ENCODE measurements around the gene PLXNA3.

The PLXNA3 gene

DNA sequence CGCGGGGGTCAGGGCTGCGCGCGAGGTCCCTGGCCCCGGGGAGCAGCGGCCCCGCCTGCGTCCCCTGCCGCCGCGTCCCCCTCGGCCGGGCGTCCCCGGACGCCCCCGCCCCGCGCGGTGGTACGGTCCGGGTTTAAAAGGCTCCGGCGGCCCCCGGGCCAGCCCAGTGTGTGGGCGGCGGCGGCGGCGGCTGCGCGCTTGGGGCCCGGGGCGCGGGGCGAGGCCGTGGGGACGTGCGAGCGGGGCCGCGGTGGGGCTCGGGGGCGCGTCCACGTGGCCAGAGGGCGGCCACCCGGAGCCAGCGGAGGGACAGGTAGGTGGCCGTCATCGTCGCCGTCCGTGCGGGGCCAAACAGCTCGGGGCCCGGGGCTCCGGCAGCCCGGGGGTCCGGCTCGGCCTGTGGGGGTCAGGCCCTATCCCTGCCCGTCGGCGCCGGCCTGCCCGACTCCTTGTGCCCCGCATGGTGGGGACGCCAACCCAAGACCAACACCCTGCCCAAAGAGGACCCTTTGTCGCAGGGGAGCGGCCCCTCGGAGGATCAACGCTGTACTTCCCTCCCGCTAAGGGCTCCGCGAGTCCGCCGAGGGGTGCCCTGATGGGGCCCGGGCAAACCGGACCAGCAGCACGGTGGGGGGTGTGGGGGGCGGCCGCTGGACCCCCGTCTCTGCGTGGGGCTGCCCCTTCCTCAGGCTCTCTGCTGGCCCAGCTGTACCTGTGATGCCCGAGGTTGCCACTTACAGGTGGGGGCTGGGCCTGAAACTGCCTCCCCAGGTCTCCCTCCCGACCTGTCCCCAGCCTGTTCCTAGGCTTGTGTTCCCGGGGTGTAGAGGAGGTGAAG is at the start of gene PLXNA3:
Gene PLXNA3, plus strand, starts transcription at position 166 of the 838 bp plus-strand sequence. CDS start 1,903 bp downstream, outside the sequence.
- no peak for FAIRE-seq

- no peak for FAIRE-seq
These were observed 49.3 kb upstream of the PLXNA3 start for GRCh38 chrX:154408659-154409221.

GRCh38 chrX:154409222-154409871 is 48.7 kb upstream of the PLXNA3 start, which contains the start of gene DNASE1L1:
DNASE1L1 (minus strand) TSS chrX:154409254; CDS start chrX:154405568, 3,686 bp downstream.
- peak; percentile 96 for FAIRE-seq

DNA sequence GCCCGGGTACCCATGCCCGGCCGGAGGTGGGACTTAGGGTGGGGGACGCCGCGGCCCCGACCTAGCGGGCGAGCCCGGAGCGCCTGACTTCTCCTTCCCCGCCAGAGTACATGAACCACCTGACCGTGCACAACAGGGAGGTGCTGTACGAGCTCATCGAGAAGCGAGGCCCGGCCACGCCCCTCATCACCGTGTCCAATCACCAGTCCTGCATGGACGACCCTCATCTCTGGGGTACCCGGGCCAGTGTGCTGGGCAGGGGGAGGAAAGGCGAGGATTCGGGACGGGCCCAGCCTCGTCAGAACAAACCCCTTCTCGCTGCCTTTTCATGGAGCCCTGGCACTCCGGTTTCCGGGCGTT is 46.1 kb upstream of the PLXNA3 start:
- peak; percentile 74 for FAIRE-seq

DNA sequence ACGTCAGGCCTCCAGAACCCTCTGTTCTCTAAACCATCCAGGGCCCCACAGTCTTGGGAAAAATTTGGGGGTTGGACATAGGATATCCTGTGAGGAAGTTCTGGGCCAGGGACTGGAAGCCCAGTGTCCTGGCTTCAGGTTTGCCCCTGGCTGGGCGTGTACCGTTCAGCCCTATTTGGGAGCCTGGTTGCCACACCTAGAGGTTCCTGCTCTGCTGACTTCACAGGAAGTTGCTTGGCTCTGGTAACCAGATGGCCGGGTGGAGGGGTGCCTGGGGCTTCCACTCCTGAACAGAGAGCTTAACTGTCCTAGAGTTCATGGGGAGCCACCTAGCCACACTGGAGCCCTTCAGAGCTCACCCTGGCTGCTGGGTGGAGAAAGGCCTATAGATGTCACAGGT is 45.6 kb upstream of the PLXNA3 start:
- no peak for FAIRE-seq

GRCh38 chrX:154413142-154413541 is 44.9 kb upstream of the PLXNA3 start:
- no peak for FAIRE-seq

GRCh38 chrX:154417157-154417556 is 40.9 kb upstream of the PLXNA3 start:
- FAIRE-seq: no peak

DNA sequence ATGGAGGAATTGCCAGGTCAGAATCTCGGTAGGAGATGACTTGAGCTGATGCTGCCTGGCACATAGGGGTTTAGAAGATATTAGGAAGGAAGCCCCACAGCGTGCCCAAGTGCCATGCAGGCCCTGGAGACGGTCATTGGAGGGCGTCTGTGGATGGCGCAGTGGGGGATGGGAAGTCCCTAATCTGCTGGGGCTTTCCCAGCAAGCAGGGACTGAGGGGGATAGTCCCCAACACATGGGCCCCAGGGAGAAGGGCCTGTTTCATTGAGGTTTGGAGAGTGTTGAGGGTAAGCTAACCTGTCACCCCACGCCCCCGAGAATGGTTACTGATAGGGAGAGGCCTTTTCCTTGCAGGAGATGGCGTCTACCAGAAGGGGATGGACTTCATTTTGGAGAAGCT is 38.9 kb upstream of the PLXNA3 start:
- FAIRE-seq: no peak

GRCh38 chrX:154419688-154420401 is 38.2 kb upstream of the PLXNA3 start:
- FAIRE-seq: no peak

GRCh38 chrX:154420402-154420756 is 37.7 kb upstream of the PLXNA3 start:
- FAIRE-seq: no peak

GRCh38 chrX:154426916-154427770 is 30.9 kb upstream of the PLXNA3 start:
- no peak for FAIRE-seq

DNA sequence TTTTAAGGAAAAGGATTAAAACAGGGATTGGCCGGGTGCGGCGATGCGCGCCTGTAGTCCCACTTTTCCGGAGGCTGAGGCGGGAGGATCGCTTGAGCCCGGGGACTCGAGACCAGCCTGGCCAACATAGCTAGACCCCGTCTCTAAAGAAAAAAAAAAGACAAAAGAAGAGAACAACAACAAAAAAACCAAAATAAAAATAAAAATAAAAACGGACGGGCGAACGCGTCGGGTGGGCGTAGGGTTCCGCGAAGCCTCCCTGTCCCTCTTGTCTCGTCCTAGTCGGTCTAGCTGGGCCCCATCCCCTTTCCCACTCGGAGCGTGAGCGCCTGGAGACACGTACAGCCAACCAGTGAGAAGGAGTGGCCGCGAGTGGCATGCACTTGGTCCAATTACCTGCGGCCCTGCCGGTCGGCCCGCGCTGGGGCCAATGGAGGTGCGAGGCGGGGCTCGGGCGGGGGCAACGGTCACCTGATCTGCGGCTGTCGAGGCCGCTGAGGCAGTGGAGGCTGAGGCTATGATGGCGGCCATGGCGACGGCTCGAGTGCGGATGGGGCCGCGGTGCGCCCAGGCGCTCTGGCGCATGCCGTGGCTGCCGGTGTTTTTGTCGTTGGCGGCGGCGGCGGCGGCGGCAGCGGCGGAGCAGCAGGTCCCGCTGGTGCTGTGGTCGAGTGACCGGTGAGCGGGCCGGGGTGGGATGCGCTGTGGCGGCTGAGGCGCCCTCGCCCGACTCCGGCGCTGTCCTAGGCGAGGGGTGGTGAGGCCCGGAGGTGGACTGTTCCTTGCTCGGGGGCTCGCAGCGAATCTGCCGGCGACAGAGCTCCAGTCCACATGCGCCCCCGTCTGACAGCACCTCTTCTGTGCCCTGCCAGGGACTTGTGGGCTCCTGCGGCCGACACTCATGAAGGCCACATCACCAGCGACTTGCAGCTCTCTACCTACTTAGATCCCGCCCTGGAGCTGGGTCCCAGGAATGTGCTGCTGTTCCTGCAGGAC is 29.6 kb upstream of the PLXNA3 start, which contains the start of gene ATP6AP1:
Gene ATP6AP1, plus strand, starts transcription at position 502 of the 996 bp plus-strand sequence. Its CDS starts 16 bp downstream, at position 518.
- FAIRE-seq: peak; percentile 93

DNA sequence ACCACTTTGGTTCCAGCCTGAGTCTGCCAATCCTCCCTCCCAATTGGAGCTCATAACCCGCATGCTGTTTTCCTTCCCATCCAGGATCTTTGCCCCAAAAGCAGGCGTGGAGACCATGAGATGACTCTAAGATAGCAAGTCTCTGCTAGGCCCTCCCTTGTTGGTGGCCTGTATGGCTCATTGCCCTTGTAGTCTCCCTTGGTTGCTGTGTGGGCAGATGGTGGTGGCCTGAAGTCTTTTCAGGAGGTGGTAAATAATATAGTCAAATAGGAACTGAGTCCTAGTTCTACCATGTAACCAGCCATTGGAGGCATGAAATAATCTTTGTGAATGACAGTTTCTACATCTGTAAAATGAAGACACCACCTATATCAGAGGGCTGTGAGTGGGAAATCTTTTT is 28.4 kb upstream of the PLXNA3 start:
- FAIRE-seq: no peak

- no peak for FAIRE-seq
These were observed 27.6 kb upstream of the PLXNA3 start for GRCh38 chrX:154430479-154430878.

DNA sequence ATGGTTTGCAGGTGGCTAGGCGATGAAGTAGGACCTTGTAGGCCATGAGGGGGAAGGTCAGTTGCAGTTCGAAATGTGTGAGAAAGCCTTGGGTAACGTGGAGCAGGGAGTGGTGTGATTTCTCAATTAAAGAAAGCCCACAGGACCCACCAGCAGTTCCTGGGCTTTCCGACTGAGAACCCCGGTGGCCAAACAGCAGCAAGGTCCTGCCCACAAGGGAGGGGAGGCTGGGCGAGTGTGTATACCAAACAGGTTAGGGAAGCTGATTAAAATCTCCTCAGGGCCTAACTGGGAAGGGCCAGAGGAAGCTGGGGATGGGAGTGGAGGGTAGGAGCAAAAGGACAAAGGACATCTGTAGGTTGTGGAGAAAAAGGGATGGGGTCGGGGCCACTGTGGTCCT is 27.2 kb upstream of the PLXNA3 start:
- no peak for FAIRE-seq

DNA sequence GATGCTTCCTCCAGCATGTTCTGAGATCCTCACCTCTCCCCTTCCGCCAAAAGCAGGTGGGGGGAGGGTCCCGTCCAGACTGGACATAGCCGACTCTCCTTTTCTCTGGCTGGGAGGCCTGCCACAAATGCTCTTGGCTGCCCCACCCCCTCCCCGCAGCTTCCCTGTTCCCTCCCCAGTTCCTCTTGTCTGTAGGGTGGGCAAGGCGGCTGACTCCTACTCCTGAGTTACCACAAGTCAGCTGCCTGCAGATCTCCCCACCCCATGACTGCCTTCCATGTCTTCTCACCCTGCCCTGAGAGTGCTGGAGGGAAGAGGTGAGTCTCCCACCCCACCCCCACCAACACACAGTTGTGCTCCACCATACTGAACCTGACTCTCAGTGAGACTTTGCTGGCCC is 26.7 kb upstream of the PLXNA3 start:
- no peak for FAIRE-seq

DNA sequence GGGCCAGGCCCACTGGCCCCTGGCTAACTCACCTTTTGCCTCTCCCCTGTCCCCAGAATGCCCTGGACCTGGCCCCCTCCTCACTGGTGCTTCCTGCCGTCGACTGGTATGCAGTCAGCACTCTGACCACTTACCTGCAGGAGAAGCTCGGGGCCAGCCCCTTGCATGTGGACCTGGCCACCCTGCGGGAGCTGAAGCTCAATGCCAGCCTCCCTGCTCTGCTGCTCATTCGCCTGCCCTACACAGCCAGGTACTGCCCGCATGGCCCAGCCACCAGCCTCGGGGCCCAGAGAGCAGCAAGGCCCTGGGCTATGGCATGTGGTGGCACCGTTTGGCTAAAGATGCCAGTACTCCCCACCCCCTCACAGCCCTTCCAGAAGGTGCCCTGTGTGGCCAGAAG is 25.9 kb upstream of the PLXNA3 start:
- FAIRE-seq: no peak

DNA sequence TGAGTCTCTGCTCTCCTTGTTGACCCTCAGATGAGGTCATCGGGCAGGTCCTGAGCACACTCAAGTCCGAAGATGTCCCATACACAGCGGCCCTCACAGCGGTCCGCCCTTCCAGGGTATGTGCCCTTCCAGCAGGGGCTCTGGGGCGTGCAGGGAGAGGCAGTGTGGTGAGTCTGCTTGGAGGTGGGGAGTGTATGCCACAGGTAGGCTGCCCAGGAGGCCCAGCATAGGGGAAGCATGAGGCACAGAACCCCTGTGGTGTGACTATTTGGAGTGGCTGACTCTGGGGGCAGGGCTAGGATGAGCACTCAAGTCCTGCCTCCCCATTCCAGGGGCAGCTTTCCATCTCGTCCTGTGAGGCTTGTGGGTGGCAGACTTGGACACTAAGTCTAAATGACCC is 24.5 kb upstream of the PLXNA3 start:
- FAIRE-seq: no peak

- FAIRE-seq: no peak
These were observed 23.5 kb upstream of the PLXNA3 start for GRCh38 chrX:154434394-154435168.

DNA sequence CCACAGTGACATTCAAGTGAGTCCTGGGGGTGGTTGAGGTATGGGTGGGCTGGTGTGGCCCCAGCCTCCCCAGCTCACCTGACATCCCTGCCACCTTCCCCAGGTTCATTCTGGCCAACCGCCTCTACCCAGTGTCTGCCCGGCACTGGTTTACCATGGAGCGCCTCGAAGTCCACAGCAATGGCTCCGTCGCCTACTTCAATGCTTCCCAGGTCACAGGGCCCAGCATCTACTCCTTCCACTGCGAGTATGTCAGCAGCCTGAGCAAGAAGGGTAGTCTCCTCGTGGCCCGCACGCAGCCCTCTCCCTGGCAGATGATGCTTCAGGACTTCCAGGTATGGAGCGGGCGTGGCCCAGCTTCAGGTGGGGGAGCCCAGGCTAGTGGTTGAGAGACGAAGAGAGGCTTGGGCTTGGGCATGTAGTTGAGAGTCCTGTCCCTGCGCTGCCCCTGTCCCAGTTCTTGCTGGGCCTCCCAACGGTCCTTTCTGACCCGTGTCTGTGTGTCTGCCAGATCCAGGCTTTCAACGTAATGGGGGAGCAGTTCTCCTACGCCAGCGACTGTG is 22.8 kb upstream of the PLXNA3 start:
- no peak for FAIRE-seq
